ENCODE measurements around the gene POLR2I.
"Not testable (repeated sequence)": the region's sequence is repeated elsewhere in the genome, so short reads cannot be mapped to it uniquely, and the experiment has no call there.

The POLR2I gene

GRCh38 chr19:36073121-36073876 lies 41.4 kb downstream of the POLR2I start:
- Histone ChIP-seq H3K36me3 (replicated peaks; ENCODE audit: low read depth, low read length) (peaks cover 23% of the 10 kb centered on the region), H3K27me3 (ENCODE audit: low read depth, low read length) (no peaks in the 10 kb centered on the region), H3K9ac (ENCODE audit: low read length) (no peak overlapping the region), H3K79me2 (ENCODE audit: low read length) (no peaks in the 10 kb centered on the region), H3K4me2 (ENCODE audit: low read length) (no peak overlapping the region), H3K27ac (ENCODE audit: low read length) (no peak overlapping the region), H4K20me1 (ENCODE audit: insufficient read depth, low read length) (no peaks in the 10 kb centered on the region), H2AFZ (ENCODE audit: low read depth, low read length) (no peak overlapping the region), H3K4me3 (ENCODE audit: low read length) (no peak overlapping the region), H3K9me3 (ENCODE audit: insufficient read depth, low read length) (no peaks in the 10 kb centered on the region), H3K4me1 (ENCODE audit: low read length) (no peaks in the 10 kb centered on the region)
- TF ChIP-seq CTCF (IDR thresholded peaks at IDR 0.05; ENCODE audit: low read depth, low read length) (no peak), EZH2phosphoT487 (IDR thresholded peaks at IDR 0.05; ENCODE audit: low read depth) (no peak)

- no peaks in the 10 kb centered on the region for H4K20me1 ChIP-seq (ENCODE audit: insufficient read depth, low read length)
- H3K9ac ChIP-seq (ENCODE audit: low read length): no peak overlapping the region
- peaks cover 33% of the 10 kb centered on the region for H3K36me3 ChIP-seq (replicated peaks; ENCODE audit: low read depth, low read length)
- TF ChIP-seq CTCF (IDR thresholded peaks at IDR 0.05; ENCODE audit: low read depth, low read length): no peak
- no peak for TF ChIP-seq EZH2phosphoT487 (IDR thresholded peaks at IDR 0.05; ENCODE audit: low read depth)
- H3K27ac ChIP-seq (ENCODE audit: low read length): no peak overlapping the region
- H3K79me2 ChIP-seq (ENCODE audit: low read length): no peaks in the 10 kb centered on the region
- no peaks in the 10 kb centered on the region for H3K27me3 ChIP-seq (ENCODE audit: low read depth, low read length)
- H2AFZ ChIP-seq (ENCODE audit: low read depth, low read length): no peak overlapping the region
- no peak overlapping the region for H3K4me2 ChIP-seq (ENCODE audit: low read length)
- no peaks in the 10 kb centered on the region for H3K4me1 ChIP-seq (ENCODE audit: low read length)
- no peak overlapping the region for H3K4me3 ChIP-seq (ENCODE audit: low read length)
- no peaks in the 10 kb centered on the region for H3K9me3 ChIP-seq (ENCODE audit: insufficient read depth, low read length)
These were observed 42.6 kb downstream of the POLR2I start for GRCh38 chr19:36072081-36072480.

- not testable (repeated sequence) for H3K79me2 ChIP-seq (ENCODE audit: low read length); H3K4me3 ChIP-seq (ENCODE audit: low read length); H4K20me1 ChIP-seq (ENCODE audit: insufficient read depth, low read length); H2AFZ ChIP-seq (ENCODE audit: low read depth, low read length); H3K27ac ChIP-seq (ENCODE audit: low read length); H3K4me1 ChIP-seq (ENCODE audit: low read length); H3K9ac ChIP-seq (ENCODE audit: low read length); H3K9me3 ChIP-seq (ENCODE audit: insufficient read depth, low read length); H3K4me2 ChIP-seq (ENCODE audit: low read length); H3K27me3 ChIP-seq (ENCODE audit: low read depth, low read length)
- H3K36me3 ChIP-seq (replicated peaks; ENCODE audit: low read depth, low read length): peaks cover 44% of the 10 kb centered on the region
These were observed 45.7 kb downstream of the POLR2I start for GRCh38 chr19:36068810-36069499.

- Histone ChIP-seq H2AFZ (ENCODE audit: low read depth, low read length) (no peak overlapping the region), H3K4me3 (ENCODE audit: low read length) (no peak overlapping the region), H3K79me2 (ENCODE audit: low read length) (no peaks in the 10 kb centered on the region), H3K4me1 (ENCODE audit: low read length) (no peaks in the 10 kb centered on the region), H3K27ac (ENCODE audit: low read length) (no peak overlapping the region), H3K4me2 (ENCODE audit: low read length) (no peak overlapping the region), H4K20me1 (ENCODE audit: insufficient read depth, low read length) (0 out of 2 replicates have a peak, but pooled peaks cover 3% of the 10 kb centered on the region), H3K27me3 (ENCODE audit: low read depth, low read length) (no peaks in the 10 kb centered on the region), H3K9me3 (ENCODE audit: insufficient read depth, low read length) (no peaks in the 10 kb centered on the region), H3K9ac (ENCODE audit: low read length) (no peak overlapping the region), H3K36me3 (replicated peaks; ENCODE audit: low read depth, low read length) (peaks cover 46% of the 10 kb centered on the region)
- TF ChIP-seq CTCF (IDR thresholded peaks at IDR 0.05; ENCODE audit: low read depth, low read length) (no peak), EZH2phosphoT487 (IDR thresholded peaks at IDR 0.05; ENCODE audit: low read depth) (no peak)
These were observed 47.0 kb downstream of the POLR2I start for GRCh38 chr19:36067681-36068080.
